ENCODE data around the gene RAX2.
"Not testable (repeated sequence)": the region's sequence is repeated elsewhere in the genome, so short reads cannot be mapped to it uniquely, and the experiment has no call there.

Gene RAX2

DNA sequence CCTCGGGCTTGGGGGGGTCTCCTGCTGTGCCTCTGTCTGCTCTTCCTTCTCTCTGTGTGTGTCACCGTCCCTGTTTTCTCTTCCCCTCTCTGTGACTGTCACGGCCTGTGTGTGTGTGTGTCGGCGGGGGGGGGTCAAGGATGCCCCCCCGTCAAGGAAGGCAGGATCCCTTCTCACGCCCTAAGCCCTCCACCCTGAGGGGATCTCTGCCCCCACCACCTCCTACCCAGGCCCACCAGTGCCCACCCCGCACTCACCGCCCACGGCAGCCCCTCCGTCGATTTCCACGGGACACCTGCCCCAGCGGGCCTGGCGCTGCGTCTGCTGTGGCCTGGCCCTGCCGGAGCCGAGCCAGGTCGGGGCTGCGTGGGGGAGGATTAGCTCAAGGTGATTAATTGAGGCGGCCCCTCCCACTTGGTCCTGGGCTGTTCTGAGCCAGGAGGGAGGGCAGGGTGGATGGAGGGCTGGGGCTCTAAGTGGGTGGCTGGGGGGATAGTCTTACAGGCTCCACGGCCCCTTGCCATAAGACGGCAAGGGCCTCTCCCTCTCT is at the start of gene RAX2:
Gene RAX2, minus strand, starts transcription at position 323 of the 550 bp plus-strand sequence. CDS start 486 bp downstream, outside the sequence.
- TF ChIP-seq, protein P1, sequence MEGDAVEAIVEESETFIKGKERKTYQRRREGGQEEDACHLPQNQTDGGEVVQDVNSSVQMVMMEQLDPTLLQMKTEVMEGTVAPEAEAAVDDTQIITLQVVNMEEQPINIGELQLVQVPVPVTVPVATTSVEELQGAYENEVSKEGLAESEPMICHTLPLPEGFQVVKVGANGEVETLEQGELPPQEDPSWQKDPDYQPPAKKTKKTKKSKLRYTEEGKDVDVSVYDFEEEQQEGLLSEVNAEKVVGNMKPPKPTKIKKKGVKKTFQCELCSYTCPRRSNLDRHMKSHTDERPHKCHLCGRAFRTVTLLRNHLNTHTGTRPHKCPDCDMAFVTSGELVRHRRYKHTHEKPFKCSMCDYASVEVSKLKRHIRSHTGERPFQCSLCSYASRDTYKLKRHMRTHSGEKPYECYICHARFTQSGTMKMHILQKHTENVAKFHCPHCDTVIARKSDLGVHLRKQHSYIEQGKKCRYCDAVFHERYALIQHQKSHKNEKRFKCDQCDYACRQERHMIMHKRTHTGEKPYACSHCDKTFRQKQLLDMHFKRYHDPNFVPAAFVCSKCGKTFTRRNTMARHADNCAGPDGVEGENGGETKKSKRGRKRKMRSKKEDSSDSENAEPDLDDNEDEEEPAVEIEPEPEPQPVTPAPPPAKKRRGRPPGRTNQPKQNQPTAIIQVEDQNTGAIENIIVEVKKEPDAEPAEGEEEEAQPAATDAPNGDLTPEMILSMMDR (IDR thresholded peaks at IDR 0.05; ENCODE audit: extremely low read depth, missing control alignments) = no peak
- no peak for DNase-seq (ENCODE audit: low spot score)

DNA sequence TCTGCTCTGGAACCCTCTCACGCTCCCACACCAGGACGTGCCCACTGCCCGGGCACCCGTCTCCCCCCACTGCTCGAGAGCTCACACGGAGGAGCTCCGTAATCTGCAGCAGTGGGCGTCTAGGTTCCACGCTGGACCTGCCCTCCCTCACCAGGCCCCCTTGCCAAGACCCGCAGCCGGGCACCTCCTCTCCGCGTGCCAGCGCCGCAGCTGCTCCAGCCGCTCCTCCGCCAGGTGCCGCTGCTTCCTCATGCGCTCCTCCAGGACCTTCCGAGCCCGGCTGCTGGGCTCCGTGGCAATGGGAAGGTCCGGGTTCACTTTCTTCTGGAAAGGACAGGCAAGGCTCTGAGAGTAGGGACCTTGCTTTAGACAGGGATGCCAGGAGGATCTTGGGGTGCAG is 49.1 kb upstream of the RAX2 start:
- no peak for DNase-seq (ENCODE audit: low spot score)
- TF ChIP-seq, protein P1 (IDR thresholded peaks at IDR 0.05; ENCODE audit: extremely low read depth, missing control alignments) = no peak

GRCh38 chr19:3819989-3820388 is 48.0 kb upstream of the RAX2 start:
- DNase-seq (ENCODE audit: low spot score) = no peak
- TF ChIP-seq, protein P1 (IDR thresholded peaks at IDR 0.05; ENCODE audit: extremely low read depth, missing control alignments) = no peak

DNA sequence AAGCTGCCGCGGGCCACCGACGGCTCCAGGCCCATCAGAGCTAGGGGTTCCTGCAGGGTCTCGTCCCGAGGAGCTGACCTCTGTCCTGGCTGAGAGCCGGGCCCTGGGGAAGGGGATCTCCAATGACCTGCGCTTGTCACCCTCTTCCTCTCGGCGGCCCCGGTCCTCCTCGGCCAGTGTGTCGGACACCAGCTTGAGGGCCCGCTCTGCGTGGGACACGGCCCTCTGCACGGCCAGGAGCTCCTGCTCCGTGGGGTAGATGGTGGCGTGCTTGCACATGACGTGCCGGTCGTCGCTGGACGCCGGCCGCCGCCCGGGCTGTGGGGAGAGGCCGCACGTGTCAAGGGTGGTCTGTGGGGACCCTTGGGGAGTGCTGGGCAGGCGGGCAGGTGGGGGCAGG is 46.9 kb upstream of the RAX2 start:
- DNase-seq (ENCODE audit: low spot score) = no peak
- TF ChIP-seq, protein P1 (IDR thresholded peaks at IDR 0.05; ENCODE audit: extremely low read depth, missing control alignments) = no peak

DNA sequence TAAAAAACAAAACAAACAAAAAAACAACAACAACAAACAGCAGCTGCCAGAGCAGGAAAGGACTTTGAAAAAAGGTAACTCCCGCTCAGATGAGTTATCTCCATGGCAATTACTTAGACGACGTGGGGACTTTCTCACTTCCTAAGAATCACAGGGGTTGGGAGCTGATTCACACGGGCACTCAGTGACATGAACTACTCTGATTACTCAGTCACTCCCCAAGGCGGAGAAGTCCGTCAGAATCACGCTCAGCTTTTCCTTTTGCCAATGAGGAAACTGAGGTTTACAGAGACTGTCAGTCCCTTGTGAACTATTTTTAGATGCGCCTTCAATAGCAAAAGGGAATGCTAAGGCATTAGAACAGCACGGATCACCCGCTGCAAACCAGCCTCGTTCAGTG is 46.4 kb upstream of the RAX2 start:
- no peak for DNase-seq (ENCODE audit: low spot score)

GRCh38 chr19:3817761-3818160 is 45.7 kb upstream of the RAX2 start:
- TF ChIP-seq, protein P1 (IDR thresholded peaks at IDR 0.05; ENCODE audit: extremely low read depth, missing control alignments) = no peak
- no peak for DNase-seq (ENCODE audit: low spot score)

More for the DNA sequence above, 46.4 kb upstream of the RAX2 start:
- TF ChIP-seq, protein P1 (IDR thresholded peaks at IDR 0.05; ENCODE audit: extremely low read depth, missing control alignments) = no peak

DNA sequence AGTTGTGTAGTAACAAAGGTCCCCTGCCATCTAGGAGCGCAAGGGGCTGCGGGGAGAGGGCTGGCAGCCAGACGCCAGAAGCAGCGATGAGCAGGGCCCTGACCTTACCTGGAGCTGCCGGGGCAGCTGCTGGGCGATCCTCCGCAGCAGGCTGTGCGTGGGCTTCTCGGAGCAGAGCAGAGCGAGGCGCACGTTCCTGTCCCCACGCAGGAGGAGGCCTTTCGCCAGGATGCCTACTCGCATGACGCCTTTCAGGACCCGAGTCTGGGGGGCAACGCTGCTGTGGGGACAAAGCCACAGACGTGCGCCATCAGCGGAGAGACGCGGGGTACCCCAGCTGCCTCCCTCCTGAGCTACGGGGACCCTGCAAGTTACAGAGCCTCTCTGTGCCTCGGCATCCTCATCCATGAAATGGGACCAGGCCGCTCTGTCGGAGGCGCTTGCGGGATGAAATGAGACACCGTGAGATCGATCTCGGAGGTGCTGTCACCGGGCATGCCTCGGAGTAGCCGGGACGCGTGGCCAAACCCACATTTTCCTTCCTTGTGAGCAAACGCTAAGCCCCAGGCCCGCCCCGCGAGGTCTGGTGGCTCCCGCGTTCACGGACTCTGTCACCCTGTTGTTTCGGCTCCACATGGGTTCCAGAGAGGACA is 44.7 kb upstream of the RAX2 start:
- DNase-seq (ENCODE audit: low spot score) = no peak
- TF ChIP-seq, protein P1 (IDR thresholded peaks at IDR 0.05; ENCODE audit: extremely low read depth, missing control alignments) = no peak

DNA sequence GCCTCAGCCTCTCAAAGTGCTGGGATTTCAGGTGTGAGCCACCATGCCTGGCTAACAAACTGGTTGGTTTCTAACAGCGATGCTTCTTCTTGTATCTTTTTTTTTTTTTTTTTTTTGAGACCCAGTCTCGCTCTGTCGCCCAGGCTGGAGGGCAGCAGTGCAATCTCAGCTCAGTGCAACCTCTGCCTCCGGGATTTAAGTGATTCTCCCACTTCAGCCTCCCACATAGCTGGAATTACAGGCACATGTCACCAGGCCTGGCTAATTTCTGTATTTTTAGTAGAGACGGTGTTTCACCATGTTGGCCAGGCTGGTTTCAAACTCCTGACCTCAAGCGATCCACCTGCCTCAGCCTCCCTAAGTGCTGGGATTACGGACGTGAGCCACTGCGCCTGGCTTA is 44.1 kb upstream of the RAX2 start:
- not testable (repeated sequence) for DNase-seq (ENCODE audit: low spot score)

Data from GM20000 (cell line).